Urothelium cell line (cell line): ENCODE results near the gene TMEM167A.
"Not testable (repeated sequence)": the region's sequence is repeated elsewhere in the genome, so short reads cannot be mapped to it uniquely, and the experiment has no call there.

Source experiments
- DNase-seq: peaks from one replicate; pipeline ENCODE4 v3.0.0; 2011; ENCODE audit warnings: low spot score, mixed read lengths
- FAIRE-seq: peaks from 2 replicates; lab custom pipeline; 2011; peaks lifted over from hg19 to GRCh38; lab: Jason Lieb, UNC

Gene TMEM167A

DNA sequence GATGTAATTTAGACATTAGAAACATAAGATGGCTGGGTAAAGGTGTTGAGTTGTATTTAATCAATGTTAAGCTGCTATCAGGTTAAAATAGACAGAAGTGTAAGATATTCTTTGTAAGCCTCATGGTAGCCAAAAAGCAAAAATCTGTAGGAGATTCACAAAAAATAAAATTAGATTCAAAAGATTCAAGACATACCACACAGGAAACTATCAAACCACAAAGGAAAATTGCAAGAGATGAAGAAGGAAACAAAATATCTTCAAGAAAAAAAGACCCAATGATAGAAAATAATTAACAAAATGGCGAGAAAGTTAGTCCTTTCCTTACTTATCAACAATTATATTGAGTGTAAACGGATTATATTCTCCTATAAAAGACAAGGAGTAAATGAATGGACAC, 15.4 kb upstream of the TMEM167A start:
- no peak for DNase-seq
- FAIRE-seq, result no peak

DNA sequence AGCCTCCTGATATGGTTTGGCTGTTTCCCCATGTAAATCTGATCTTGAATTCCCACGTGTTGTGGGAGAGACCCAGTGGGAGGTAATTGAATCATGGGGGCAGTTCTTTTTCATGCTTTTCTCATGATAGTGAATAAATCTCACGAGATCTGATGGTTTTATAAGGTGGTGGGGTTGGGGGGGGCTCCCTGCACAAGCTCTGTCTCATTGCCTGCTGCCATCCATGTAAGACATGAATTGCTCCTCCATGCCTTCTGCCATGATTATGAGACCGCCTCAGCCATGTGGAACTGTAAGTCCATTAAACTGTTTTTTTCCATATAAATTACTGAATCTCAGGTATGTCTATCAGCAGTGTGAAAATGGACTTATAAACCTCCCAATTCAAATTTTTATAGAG, 13.0 kb upstream of the TMEM167A start:
- no peak for DNase-seq
- FAIRE-seq, result no peak

DNA sequence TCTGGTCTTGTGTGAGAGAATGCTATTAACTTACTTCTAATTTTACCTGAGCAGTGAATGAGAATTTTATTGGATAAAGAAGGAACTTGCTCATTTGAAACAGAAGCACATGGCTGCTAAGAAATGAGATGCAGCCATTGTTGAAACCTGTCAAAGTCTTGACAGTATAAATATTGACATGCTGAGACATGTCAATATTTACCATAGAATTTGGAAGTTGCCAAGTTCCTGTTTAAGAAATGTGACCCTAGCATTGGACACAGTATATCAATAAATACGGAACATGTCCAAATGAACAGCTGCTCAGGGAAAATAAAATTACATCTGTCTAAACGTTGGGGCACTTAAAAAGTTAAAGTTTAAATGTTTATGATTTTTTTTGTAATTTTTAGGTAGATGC, 7.9 kb upstream of the TMEM167A start:
- no peak for DNase-seq

GRCh38 chr5:83084336-83084735, 7.1 kb upstream of the TMEM167A start:
- FAIRE-seq, result no peak

More for the DNA sequence above, 7.9 kb upstream of the TMEM167A start:
- FAIRE-seq, result no peak

GRCh38 chr5:83082750-83083149, 5.6 kb upstream of the TMEM167A start:
- DNase-seq, result no peak
- FAIRE-seq, result no peak

More at GRCh38 chr5:83084336-83084735, 7.1 kb upstream of the TMEM167A start:
- no peak for DNase-seq

DNA sequence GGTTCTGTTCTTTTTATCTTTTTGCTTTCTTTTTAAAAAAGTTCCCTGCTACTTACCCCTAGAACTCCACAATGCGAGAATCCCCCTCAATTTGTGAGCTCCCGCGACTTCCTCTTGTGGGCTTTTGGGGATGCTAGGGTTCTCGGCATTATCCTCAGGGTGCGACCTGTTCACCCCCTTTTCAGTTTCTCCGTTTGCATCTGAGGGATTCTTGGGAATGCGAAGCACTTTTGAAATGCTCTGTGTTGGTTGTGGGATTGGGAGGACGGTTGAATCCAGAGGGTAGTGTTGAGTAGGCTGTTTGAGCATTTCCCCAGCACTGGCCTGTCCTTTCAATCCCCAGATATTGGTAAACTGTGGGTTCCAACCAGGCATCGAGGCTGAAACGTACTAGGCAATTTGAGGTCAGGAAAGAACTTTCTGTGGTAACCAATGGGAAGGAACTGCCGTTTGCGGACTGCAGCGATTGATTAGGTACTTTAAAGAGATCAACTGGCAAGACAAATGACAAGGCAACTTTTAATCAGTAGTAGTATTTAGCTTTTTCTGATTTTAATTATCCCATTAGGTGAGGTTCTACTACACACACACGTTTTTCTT, 568 bp upstream of the TMEM167A start:
- DNase-seq, result peak; percentile 6
- FAIRE-seq, result no peak

GRCh38 chr5:83072966-83073365, 4.2 kb downstream of the TMEM167A start:
- no peak for FAIRE-seq
- DNase-seq, result no peak

DNA sequence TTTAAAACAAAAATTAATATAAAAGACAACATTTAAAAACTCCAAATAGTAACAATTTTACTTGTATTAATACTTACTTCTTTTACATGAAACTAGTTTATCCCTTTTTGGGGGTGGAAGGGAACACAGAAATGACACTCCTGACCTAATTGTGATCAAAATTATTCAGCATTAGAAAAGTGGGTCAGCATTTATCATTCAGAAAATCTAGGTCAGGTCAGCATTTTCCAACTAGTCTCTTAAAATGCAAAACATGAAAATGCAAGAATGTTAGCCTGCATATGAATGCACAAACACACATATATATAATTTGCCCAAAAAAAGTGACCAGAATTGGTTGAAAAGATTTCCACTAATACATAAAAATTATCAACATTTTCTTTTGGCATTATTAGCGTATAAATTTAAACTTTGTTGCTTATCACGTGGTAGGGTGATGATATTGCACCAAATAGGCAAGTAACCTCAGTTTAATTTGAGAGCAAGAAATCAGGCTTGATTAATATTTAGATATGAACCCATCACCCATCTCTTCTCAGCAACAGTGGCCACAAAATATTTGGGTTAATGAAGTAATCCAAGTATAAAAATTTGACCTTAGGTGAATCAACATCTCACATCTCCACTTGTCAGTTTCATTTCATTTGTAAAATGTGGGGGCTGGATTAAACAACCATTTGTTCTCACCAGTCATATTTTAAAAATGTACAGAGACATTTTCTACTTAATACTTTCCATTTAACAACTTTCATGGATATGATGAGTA, 5.7 kb downstream of the TMEM167A start:
- DNase-seq (no peak), FAIRE-seq (no peak)

DNA sequence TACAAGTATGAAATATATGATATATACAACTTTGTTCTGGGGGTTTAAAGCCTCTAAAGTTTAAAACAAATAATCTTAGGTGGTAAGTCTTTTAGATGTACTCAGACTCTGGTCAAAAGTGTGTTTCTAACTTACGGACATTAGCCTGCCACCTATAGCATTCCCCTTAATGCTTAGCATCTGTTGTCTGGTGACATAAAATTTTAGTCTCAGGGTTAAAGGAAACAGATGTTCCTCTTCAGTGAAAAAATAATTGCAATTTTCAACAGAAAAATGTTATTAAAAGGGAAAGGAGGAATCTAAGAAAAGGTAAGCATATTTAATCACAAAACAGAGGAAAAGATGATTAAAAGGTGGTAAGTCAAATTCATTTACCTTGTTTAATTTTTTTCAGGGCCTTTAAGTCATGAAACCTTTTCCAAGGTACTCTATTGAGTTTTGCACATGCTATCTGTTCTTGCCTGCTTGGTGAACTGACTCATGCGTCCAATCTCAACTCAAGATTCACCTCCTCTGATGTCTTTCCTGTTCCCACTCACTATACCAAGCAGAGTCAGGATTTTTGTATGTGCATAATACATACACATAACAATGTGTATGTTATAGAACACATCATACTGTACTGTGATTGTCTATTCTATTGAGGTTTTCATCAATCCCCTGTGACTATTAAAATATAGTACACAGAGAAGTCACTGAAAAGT, 7.9 kb downstream of the TMEM167A start:
- DNase-seq, result no peak
- no peak for FAIRE-seq

- not testable (repeated sequence) for DNase-seq, FAIRE-seq
These were observed 9.8 kb downstream of the TMEM167A start for GRCh38 chr5:83067377-83067776.

DNA sequence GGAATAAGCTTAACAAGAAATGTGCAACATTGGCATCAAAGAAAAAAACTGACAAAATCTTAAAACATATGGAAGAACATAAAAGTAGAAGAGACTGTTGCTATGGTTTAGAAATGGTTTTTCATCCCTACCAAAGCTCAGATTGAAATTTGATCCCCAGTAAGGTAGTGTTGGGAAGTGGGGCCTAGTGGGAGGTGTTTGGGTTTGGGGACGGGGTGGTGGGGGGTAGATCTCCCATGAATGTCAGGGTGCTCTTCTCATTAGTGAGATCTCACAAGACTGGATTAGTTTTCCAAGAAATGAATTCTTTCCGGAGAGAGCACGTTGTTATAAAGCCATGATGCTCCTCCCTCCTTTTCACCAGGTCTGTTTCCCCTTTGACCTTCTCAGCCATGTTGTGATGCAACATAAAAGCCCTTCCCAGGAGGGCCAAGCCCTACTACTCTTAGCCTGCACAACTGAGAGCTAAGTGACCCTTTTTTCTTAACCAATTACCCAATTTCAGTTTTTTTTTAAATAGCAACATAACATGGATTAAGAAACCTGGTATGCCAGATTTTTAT, 10.6 kb downstream of the TMEM167A start:
- FAIRE-seq (no peak), DNase-seq (no peak)

DNA sequence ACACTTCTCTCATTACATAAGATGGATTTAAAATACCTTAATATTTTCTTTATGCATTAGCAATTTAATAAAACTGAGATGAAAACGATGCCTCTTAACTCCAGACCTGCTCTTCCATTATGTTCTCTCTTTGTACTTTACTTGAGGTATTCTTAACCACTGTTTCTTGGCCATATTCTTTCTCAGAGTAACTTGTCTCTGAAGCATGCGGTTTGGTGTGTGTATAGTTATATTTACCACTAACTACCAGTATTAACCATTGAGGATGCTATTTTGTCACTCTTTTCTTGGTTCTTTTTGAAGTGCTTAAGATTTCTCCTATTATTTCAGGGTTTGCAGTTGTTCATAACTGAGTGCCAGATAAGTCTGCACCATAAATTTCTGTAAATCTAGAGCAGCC, 17.9 kb downstream of the TMEM167A start:
- FAIRE-seq (no peak), DNase-seq (no peak)

DNA sequence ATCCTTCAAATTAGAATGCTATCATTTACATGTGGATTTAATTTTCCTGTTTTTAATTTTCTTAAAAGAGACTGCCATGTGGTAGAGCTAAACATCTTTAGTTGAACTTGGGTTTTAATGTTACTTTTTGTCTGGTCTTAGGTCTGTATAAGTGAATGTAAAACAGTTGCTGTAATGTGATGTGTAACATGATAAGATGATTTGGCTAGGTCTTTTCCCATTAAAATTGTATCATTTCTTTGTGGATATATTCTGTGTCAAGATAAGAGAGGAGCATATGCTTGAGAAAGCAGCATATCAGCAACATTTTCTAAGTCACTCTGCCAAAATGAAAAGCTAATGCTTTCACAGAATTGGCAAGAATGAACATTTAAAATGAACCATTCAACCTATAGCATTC, 18.5 kb downstream of the TMEM167A start:
- DNase-seq, result no peak
- no peak for FAIRE-seq

GRCh38 chr5:83055166-83055565, 22.0 kb downstream of the TMEM167A start:
- DNase-seq (no peak), FAIRE-seq (no peak)

GRCh38 chr5:83050723-83051340, 26.4 kb downstream of the TMEM167A start:
- FAIRE-seq (no peak), DNase-seq (no peak)

GRCh38 chr5:83049370-83049885, 27.8 kb downstream of the TMEM167A start:
- DNase-seq, result no peak
- no peak for FAIRE-seq

DNA sequence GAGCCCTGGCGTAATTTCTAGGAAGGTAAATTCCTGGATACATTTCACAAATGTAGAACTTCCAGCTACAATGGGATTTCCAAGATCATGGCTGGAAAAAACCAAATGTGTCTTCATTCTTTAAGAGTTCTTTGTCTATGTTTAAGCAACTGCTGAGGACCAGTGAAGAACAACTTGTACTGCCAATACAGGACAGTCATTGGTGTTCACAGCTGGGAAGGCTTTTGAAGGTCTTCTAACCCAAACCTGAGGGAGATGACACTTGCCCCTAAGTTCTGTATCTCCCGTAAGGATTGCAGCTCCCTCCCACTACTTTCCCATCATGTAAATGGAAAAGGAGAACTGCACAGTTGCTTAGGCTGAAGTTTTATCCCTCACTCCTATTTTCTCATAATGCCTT, 28.4 kb downstream of the TMEM167A start:
- DNase-seq, result no peak
- no peak for FAIRE-seq

DNA sequence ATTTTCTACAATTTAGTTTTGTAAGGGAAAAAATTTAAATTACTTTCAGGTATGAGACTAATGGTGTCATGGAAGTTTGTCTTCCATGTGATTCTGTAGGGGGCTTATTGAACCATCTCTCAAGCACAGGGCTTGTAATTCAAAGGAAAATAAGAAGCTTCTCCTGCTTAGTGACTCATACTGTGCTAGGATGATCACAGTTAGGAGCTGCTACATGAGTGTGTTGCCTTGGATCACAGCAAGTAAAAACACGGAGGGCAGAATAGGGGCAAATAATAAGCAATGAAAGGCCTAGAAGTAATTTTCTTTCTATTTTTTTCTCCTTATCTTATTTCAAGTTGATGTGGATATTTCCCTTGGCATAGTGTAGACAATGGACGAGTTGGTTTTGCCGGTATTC, 28.9 kb downstream of the TMEM167A start:
- DNase-seq, result no peak
- no peak for FAIRE-seq

DNA sequence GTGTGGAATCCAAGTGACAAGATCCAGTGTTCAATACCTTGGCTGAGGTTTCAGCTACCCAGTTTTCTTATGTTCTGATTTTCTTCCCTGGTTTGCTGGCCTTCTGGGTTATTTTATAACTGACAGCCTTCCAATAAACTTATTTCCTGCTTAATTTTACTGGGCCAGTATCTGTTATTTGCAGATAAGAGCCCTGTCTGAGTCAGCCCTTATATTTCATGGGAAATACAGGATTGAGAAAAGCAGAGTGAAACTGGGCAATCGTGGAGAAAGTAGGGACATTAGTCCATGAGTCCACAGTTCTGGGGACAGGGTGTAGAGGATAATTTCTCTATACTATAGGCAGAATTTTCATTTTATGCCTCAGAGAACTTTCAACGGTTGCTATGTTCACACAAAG, 32.3 kb downstream of the TMEM167A start:
- no peak for DNase-seq
- FAIRE-seq, result no peak

DNA sequence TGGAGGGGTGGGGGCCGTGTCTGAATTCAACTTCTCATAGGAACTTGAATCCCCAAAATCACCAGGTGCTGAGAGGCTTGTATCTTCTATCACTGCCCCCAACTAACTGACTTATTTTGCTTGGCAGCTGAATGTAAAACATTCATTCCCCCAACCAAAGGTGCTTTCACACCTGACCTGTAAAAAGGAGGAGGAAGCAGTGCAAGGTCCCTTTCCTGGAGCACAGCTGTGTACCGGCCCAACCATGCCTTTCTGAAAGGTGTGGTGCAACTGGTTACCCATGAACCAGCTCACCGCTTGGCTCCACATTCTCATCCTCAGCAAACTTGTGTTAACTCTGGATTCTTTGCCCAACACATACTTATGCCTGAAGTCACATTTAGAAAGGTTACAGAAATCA, 34.7 kb downstream of the TMEM167A start:
- no peak for DNase-seq
- FAIRE-seq, result no peak

DNA sequence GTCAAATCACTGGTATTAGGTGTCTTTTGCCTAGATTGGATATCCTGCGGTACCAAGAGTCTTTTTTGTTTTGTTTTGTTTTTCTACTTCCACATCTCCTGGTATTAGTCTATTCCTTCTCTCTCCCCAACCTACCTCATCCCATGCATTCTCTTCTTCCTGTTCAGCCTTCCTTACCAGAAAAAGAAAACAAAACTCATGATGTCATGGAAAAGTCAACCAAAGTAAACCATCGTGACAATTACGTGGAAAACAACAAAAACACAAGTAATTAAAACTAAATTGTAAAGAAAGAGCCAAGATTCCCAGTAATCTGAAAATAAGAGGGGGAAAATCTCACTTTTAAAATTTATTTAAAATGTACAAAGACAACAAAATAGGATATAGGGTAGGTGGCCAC, 38.3 kb downstream of the TMEM167A start:
- FAIRE-seq (no peak), DNase-seq (no peak)
